Stimulated activated CD8-positive, alpha-beta memory T cell treated with anti-CD3 and anti-CD28 coated beads, Interleukin-4, amount 100 ng/mL, for 1 hour (primary cell): Measurements from ENCODE around the gene CORO1C.
"Not testable (repeated sequence)": the region's sequence is repeated elsewhere in the genome, so short reads cannot be mapped to it uniquely, and the experiment has no call there.

Experiments used
- DNase-seq, 2 donors: peaks; one replicate each; pipeline ENCODE4 v3.0.0-alpha.2; 2020; ENCODE audit warnings: low read depth in 2 of 2, low spot score in 1 of 2

Gene CORO1C

DNA sequence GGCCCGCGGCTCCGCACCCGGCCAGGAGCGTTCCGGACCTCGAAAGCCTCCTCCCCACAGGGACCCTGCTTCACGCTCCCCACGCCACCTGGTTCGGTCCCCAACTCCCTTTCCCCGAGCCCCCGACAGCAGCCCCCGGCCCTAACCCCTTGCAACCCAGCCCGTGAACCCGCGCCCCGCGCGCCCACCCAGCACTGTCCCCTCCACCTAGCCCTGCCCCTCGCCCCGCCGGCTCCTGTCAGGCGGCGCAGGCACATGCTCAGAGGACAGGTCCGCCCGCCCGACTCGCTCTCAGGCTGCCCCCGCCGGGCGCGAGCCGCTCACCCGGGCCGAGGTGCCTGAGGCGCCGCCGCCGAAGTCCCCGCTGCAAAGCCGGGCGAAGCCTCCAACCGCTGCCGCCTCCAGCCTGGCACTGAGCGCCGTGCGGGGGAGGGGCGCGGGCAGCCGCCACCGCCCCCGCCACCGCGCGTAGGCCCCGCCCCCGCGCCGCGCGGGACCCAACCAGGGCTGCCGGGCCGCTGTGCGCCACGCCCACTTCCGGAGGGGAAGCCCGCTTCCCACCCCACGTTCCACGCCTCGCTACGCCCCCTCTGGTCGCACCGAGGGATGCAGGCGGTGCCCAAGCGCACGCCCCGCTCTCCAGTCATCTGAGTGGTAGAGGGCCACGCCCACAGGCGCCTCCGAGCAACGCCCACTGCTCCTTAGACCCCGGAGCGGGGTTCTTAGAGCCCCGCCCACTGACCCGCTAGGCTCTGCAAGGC lies at the start of gene CORO1C:
Gene CORO1C, minus strand, starts transcription at position 414 of the 761 bp plus-strand sequence. CDS start 30,200 bp downstream, outside the sequence.
- DNase-seq, result peak; percentile 85 to 88

DNA sequence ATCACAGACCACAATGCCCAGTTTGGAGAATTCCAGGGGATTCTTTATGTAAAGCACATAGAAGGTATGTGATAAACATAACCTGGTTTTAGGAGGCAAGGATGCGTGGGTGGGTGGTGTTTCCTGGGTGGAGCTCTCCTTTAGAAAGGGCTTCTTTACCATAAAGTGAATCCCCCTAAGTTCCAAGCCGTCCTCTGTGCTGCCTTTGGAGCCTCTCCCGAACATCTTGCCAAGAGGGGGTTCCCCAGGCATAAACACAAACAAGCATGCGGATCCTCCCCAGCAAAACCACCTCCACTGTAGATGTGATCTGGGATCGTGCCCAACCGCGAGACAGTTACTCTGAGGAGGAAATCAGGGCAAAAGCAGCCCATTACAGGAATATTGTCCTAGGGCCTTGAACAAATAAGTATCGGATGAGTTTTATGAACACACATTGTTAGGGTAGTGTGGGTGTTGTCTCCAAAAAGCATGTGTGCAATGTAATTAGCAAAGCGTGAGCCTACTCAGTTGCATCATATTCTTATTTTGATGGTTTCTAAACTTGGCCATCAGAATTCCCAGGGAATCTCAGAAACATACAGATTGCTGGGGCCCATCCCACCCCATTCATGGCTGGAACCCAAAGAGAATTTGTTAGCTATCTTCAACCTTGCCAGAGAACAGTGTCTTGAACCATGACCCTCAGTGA lies 48.8 kb upstream of the CORO1C start:
- no peak for DNase-seq

DNA sequence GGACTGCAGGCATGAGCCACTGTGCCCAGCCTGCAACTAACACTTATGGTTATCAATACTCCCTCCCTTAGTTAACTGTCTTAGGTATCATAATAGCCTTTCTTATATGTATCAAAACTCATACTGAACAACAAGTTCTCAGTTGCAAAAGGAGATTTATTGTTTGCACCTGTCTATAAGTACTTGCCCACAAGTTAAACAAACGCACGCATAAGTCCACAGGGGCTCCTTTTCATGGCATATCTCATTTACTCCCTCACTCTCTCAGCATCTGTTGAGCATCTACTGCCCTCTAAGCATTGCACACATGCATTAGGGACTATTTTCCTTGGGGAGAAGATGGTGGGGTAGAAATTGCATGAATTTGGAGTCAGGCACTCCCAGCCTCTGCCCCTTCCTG lies 46.7 kb upstream of the CORO1C start:
- DNase-seq, result no peak

DNA sequence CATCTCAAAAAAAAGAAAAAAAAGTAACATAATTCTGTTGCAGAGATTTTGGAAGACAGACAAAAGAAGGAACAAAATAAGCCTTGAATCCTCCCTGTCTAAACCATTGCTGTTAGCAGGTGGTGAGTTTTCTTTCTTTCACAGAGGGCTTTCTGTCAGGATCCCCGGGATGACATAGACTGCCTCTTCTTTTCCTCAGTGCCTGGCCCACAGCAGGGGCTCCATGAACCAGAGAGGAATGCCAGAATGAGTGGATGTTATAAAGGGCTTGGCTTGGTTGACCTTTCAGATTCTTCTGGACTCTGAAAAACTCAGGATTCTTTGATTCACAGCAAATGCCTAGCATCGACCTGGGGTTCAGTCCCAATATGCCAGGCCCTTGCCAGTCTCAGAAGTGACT lies 45.8 kb upstream of the CORO1C start:
- no peak for DNase-seq

DNA sequence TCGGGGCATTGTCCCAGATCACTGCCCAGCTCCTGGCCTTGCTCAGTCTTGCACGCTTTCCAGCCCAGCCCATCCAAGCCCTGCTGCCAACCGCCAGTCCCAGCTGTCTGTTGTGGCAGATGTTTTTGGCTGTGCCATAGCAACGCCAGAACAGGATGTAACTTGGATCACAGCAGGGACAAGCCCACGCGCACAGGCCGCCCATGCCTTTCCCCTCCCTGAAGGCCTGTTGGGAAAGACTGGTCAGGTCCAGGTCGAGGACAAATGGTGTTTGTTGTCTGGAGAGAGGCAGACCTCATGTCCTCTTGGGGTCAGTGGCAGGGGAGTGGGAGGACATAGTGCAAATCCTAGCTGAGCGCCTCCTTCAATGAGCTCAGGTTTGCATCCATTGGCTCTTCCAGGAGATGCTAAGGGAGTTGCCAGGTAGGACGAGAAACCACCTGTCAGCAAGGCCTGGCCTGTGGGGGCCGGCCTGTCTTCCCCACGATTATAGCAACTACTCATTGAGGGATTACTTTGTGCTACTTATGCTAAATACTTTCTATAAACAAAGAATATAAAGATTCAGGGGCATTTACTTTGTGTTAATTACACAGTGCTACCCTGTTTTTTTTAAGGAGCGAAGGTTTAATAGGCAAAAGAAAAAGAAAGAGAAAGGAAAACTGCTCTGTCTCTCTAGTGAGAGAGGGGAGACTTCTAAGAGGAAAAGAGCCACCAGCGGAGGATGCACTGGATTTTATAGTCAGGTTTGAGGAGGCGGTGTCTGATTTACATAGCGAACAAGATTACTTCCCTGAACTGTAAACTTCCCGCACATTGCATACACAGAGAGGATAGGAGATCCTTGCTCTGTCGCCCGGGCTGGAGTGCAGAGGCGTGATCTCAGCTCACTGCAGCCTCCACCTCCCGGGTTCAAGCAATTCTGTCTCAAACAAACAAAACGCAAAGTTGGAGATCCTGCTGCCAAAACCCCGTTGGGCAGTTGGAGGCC lies 42.8 kb upstream of the CORO1C start:
- no peak for DNase-seq

DNA sequence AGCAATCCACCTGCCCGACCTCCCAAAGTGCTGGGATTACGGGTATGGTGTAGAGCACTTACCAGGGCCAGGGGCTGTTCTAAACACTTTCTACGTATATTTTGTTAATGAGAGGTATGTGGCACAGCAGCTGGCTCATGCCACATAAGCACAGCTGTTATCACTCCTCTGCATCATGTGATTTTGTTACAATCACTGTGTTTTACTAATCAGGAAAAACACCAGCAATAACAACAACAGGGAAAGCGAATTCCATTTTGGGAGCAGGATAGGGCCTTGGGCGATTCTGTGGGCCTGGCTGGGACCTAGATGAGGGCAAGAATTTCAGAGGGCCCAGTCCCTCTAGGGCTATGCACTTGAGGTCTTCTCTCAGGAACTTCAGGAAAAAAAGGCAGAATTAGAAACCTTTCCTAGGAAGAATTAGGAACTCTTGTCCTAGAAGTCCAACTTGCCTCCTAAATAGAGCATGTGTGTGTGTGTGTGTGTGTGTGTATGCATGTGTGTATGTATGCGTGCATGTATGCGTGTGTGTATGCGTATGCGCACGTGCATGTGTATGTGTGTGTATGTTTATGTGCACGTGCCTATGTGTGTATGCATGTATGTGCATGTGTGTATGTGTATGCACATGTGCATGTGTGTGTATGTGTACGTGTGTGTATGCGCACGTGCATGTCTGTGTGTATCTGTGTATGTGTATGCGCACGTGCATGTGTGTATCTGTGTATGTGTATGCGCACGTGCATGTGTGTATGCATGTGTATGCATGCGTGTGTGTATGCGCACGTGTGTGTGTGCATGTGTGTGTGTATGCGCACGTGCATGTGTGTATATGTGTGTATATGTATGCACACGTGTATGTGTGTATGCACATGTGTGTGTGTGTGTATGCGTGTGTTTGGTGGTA lies 41.8 kb upstream of the CORO1C start:
- DNase-seq, result no peak

DNA sequence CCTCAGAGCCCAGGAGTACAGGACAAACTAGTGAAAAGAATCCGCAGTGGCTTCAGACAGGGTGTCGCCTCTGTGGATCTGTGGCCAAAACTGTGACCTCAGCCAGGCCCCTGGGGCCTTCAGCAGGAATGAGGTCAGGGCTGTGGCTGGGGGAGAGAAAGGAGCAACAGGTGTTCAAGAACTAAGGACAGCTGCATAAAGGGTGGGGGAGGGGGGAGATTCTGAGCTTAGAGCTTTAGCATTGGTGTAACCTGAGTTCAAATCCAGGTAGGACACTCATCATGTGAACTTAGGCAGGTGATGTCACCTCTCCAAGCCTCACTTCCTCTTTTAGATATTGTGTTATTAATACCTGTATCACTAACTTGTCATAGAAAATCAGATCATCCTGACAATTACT lies 40.9 kb upstream of the CORO1C start:
- DNase-seq, result no peak

DNA sequence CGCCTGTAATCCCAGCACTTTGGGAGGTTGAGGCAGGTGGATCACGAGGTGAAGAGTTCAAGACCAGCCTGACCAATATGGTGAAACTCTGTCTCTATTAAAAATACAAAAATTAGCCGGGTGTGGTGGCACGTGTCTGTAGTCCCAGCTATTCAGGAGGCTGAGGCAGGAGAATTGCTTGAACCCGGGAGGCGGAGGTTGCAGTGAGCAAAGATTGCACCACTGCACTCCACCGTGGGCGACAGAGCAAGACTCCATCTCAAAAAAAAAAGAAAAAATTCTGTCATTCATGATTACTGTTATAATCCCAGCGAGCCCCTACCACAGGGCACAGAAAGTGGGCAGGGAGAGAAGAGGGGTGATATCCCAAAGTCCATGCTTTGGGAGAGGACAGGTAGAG lies 40.5 kb upstream of the CORO1C start:
- not testable (repeated sequence) for DNase-seq

DNA sequence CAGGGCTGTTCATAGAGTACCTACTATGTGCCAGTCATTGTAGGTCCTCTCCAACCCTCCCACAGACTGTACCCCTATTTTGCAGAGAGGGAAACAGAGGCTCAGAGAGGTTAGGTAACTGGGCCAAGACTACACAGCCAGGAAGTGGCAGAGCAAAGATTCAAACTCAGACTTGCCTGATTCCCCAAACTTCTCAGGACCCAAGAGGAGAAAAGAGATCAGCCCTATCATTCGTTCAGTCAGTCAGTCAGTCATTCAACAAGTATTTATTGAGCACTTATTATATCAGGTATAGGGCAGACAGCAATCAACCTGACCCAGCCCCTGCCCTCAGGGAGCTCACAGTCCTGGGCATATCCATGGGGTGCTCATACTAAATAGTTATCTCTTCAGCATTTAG lies 39.6 kb upstream of the CORO1C start:
- no peak for DNase-seq

DNA sequence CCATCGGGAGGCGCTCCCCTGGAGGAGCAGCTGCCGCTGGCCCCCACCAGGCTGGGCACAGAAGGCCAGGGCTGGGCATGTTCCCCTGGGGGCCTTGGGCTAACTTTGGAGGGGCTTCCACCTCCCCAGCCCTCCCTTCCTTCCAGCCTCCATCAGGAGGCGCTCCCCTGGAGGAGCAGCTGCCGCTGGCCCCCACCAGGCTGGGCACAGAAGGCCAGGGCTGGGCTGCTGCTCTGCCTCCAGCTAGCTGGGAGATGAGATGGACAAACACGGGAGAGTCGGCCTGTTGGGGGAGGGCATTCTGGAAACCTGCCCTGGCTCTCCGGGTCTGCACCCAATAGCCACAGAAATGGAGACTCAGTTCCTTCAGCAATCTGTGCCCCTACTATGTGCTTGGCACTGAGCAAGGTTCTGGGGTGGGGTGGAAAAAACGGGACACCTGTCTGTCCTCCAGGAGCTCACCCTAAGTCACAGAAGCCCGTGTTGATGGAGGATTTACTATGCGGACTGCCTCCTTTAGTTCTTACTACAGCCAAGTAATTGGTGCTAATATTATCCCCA lies 39.0 kb upstream of the CORO1C start:
- no peak for DNase-seq

DNA sequence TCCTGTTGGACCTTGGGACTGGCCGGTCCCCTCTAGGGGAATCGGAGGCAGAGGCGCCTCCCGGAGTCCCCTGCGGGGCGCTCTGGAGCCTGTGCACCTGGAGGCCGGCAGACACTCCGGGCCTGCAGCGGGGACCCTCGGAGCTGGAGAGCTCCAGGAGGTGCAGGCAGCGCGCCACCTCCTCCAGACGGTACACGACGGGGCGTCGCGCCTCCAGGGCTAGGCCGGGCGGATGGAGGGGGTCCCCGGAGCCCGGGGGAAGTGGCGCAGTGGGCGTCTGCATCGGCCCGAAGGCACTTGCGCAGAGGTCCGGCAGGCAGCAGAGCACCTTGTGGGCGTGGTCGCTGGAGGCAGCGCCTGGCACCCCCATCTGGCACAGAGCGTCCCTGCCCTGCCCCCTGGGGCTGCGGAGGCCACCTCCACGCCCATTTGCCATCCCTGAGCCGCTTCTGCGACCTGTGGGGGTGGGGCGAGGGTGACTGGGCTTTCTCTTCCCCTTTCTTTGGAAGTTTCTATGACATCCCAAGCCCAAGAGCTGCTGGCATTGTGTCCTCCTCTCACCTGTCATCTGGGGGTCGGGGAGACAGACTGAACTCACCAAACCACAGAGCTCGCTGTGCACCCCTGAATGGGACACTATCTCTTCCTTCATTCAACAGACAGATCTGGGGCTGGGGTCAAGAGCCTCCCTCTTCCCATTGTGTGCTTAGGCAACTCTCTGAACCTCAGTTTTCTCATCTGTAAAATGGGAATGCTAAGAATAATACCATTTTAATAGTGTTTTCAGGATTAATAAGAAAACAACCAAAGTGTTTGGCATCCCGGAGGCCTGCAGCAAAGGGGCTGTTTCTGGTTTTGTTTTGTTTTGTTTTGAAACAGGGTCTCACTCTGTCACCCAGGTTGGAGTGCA lies 37.5 kb upstream of the CORO1C start:
- no peak for DNase-seq

DNA sequence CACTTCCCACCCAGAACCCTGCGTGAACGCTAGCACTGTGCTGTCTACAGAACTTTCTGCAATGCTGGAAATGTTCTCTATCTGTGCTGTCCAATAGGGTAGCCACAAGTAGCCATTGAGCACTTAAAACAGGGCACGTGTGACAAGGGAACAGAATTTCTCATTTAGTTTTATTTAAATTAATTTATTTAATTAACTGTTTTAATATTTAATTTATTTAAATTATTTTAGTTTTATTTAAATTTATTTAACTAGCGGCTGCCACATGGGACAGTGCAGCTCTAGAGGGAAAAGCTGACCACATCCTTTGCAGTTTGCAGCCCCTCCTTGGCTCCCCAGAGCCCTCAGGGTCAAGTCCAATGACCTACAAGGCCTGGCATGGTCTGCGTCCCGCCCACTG lies 35.0 kb upstream of the CORO1C start:
- no peak for DNase-seq

DNA sequence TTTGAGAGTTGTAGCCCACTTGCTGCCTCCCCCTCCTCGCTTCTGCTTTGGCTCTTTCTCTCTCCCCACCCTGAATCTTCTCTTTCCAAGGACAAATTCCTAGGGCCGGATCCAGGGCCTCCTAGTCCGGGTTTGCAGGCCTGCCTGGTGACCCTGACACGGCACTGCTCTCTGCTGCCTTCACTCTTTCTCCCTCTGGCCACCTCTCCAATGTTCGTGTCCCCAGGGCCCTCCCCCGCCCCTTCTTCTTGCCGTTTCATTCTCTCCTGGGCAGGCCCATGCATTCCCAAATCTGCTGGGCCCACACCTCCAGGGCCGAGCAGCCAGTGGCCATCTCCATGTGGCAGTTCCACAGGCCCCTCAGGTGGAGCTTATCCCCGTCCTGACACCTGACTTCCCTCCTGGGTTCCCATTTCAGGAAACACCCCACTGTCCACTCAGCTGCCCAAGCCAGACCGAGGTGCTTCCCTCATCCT lies 34.0 kb upstream of the CORO1C start:
- DNase-seq, result no peak

DNA sequence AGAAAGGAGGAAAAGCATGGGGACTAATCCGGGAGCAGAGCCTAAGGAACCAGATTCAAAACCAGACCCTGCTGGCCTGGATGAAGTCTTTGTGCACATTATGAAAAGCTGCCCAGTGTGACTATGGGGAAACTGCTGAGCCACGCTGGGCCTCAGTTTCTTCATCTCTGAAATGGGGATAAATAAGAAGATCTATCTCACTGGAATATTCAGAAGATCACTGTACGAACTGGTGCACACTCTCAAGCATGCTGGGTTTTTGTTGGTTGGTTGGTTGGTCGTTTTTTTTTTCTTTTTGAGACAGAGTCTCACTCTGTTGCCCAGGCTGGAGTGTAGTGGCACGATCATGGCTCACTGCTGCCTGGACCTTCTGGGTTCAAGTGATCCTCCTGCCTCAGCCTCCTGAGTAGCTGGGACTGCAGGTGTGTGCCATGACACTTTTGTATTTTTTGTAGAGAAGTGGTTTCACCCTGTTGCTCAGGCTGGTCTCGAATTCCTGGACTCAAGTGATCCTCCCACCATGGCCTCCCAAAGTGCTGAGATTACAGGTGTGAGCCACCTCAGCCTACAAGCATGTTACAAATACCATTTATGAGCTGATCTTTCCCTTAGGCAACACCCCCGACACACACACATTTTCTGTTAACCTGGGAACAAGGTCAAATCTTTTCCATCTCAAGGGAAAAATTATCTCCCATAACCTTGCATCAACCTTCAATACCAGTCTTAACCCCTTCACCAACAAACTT lies 33.4 kb upstream of the CORO1C start:
- DNase-seq, result no peak

DNA sequence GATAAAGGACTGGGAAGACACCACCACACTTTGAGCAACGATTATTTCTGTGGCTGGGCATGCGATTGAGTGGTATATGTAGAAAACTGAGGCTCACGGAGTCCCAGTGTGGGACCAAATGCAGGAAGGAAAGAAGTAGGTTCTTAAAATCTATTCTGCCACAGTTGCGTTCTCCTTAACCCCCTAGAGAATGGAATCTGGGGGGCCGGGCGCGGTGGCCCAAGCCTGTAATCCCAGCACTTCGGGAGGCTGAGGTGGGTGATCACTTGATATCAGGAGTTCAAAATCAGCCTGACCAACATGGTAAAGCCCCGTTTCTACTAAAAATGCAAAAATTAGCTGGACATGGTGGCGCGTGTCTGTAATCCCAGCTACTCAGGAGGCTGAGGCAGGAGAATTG lies 29.9 kb upstream of the CORO1C start:
- DNase-seq, result no peak

DNA sequence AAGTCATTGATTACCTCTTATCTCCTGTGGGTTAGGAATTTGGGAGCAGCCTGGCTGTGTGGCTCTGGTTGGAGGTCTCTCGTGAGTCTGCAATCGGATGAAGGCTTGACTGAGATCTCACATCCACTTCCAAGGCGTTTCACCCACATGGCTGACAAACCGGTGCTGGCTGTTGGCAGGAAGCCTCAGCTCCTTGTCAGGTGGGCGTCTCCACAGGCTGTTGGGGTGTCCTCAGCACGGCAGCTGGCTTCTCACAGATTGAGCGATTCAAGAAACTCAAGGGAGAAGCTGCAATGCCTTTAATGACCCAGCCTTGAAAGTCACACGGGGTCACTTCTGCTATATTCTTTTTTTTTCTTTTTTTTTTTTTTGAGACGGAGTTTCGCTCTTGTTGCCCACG lies 28.6 kb upstream of the CORO1C start:
- no peak for DNase-seq

DNA sequence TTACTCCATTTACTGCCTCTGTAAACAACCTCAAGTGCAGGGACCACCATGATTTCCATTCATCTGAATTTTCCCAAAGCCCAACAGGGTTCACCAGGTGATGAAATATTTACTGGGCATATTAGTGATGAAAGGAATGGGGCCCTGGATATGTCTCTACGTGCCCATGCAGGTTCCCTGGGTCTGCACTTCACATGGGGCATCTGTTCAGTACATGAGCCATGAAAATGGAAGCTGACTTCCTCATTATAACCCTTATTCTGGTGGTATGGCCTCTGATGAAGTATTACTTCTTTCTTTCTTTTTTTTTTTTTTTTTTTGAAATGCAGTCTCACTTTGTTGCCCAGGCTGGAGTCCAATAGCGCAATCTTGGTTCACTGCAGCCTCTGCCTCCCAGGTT lies 26.5 kb upstream of the CORO1C start:
- no peak for DNase-seq

DNA sequence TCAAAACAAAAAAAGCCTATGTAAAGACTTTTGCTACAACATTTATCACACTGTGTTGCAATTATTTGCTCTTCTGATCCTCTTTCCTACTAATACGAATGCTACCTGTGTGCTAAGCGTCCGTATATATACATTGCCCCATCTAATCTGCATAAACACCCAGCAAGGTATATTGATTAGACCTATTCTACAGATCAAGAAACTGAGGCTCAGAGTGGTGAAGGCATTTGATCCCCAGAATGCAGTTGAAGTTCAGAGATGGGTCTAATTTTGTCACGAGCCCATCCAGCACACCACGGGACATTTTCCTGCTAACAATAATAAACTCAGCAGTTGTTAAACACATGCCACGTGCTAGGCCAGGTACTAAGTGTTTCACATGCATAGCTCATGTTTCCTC lies 25.1 kb upstream of the CORO1C start:
- DNase-seq, result no peak
